ENCODE measurements around the gene KRT74.

The KRT74 gene

GRCh38 chr12:52579468-52580465 lies 6.1 kb upstream of the KRT74 start:
- DNase-seq (ENCODE audit: low read depth) = no peak
- TF ChIP-seq CTCF (IDR thresholded peaks at IDR 0.05; ENCODE audit: insufficient read depth, low read depth, low read length, missing control alignments) = no peak
- no peak overlapping the region for H3K4me3 ChIP-seq (ENCODE audit: low read depth, low read length)

- H3K4me3 ChIP-seq (ENCODE audit: low read depth, low read length) = no peak overlapping the region
- DNase-seq (ENCODE audit: low read depth) = no peak
- no peak for TF ChIP-seq CTCF (IDR thresholded peaks at IDR 0.05; ENCODE audit: insufficient read depth, low read depth, low read length, missing control alignments)
Measured at GRCh38 chr12:52578469-52578868, 4.8 kb upstream of the KRT74 start.

- no peak for TF ChIP-seq CTCF (IDR thresholded peaks at IDR 0.05; ENCODE audit: insufficient read depth, low read depth, low read length, missing control alignments)
- H3K4me3 ChIP-seq (ENCODE audit: low read depth, low read length) = no peak overlapping the region
Measured at GRCh38 chr12:52577316-52577715, 3.7 kb upstream of the KRT74 start.

GRCh38 chr12:52575948-52576347 lies 2.3 kb upstream of the KRT74 start:
- TF ChIP-seq CTCF (IDR thresholded peaks at IDR 0.05; ENCODE audit: insufficient read depth, low read depth, low read length, missing control alignments) = no peak
- DNase-seq (ENCODE audit: low read depth) = no peak
- H3K4me3 ChIP-seq (ENCODE audit: low read depth, low read length) = no peak overlapping the region

More at GRCh38 chr12:52577316-52577715, 3.7 kb upstream of the KRT74 start:
- DNase-seq (ENCODE audit: low read depth) = no peak

- no peak overlapping the region for H3K4me3 ChIP-seq (ENCODE audit: low read depth, low read length)
- peak; percentile 32 for DNase-seq (ENCODE audit: low read depth)
- TF ChIP-seq CTCF (IDR thresholded peaks at IDR 0.05; ENCODE audit: insufficient read depth, low read depth, low read length, missing control alignments) = no peak
Measured at GRCh38 chr12:52575256-52575655, 1.6 kb upstream of the KRT74 start.

- H3K4me3 ChIP-seq (ENCODE audit: low read depth, low read length) = no peak overlapping the region
- DNase-seq (ENCODE audit: low read depth) = no peak
- TF ChIP-seq CTCF (IDR thresholded peaks at IDR 0.05; ENCODE audit: insufficient read depth, low read depth, low read length, missing control alignments) = no peak
Measured at GRCh38 chr12:52573306-52573705, 337 bp downstream of the KRT74 start.
